Bronchial epithelial cell (primary cell): Measurements from ENCODE around the gene SEMA6C. TPM values are rescaled to one million over a fixed set of nuclear protein-coding genes. Genes with fewer than 3 reads are reported as not detected.
A peak's percentile ranks its signal among the peaks of the same experiment; 100 is the strongest.

Experiments used
- DNase-seq: peaks from one replicate; pipeline ENCODE4 v3.0.0-alpha.2; 2010; ENCODE audit warnings: low read depth
- FAIRE-seq: peaks from 2 replicates; lab custom pipeline; 2011; peaks lifted over from hg19 to GRCh38; lab: Jason Lieb, UNC
- H3K27me3 ChIP-seq: 2 replicates; pipeline ENCODE4 v1.5.1; 2011; ENCODE audit warnings: low read length; ENCODE audit not compliant: control insufficient read depth, insufficient read depth
- H3K36me3 ChIP-seq: 2 replicates; pipeline ENCODE4 v1.5.1; 2011; ENCODE audit warnings: low read length; ENCODE audit not compliant: control insufficient read depth, insufficient read depth
- H3K4me3 ChIP-seq: 2 replicates; pipeline ENCODE4 v1.5.1; 2011; ENCODE audit warnings: mild to moderate bottlenecking, low read depth, low read length, control low read depth
- CTCF ChIP-seq: IDR thresholded peaks from 2 replicates; pipeline ENCODE4 v1.5.1; 2011; ENCODE audit warnings: mild to moderate bottlenecking, moderate library complexity, low read length, control low read depth, inconsistent platforms; ENCODE audit not compliant: insufficient read depth, severe bottlenecking
- total RNA-seq: library from RNA; depleted of rRNA; stranded (reverse); fragments of >200 nt; gene quantifications from 2 replicates; pipeline ENCODE4 v1.2.1, GENCODE V29; 2014

The SEMA6C gene
- total RNA-seq, 1 donor from 2014 or later, result 0.53 TPM

DNA sequence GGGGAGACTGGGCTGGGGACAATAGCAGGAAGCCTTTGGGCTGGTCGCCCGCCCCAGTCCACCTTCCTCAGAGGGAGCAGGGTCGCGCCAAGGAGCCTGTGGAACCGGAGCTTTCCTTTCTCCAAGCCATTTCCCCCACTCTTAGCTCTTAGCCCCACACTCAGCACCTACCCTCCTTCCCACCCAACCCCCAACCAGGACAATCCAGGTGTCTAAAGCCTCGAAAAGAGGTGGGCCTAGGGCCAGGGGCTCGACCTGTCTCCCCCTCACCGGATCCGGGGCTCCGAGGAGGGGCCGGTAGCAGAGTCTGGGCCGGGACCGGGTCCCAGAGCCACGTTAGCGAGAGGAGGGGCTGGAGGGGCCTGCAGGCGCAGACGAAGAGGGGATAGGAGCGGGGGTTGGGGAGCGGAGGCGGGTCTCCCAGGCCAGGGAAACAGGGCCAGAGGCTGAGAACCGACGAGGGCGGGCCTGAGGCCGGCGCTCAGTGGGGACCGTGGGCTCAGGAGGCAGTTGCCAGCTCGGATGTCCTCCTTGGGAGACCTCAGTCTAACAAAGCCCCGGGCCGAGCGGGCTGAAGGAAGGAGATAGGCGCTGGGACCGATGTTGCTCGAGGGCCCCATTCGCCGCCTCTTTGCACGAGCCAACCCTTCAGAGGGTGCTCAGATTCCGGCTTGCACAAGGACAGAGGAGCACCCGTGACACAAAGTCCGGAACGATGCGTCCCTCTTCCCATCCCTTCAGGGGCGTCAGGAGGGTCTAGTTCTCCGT is 943 bp downstream of the SEMA6C start:
- peaks cover 2% of the 10 kb centered on the region for H3K27me3 ChIP-seq
- DNase-seq (no peak), FAIRE-seq (no peak)
- peak overlapping the region; percentile 63 for H3K4me3 ChIP-seq
- H3K36me3 ChIP-seq, result no peaks in the 10 kb centered on the region
- TF ChIP-seq CTCF, result no peak

- DNase-seq, result no peak
- TF ChIP-seq CTCF, result no peak
- H3K27me3 ChIP-seq, result peaks cover 2% of the 10 kb centered on the region
- no peaks in the 10 kb centered on the region for H3K36me3 ChIP-seq
- no peak for FAIRE-seq
- H3K4me3 ChIP-seq, result no peak overlapping the region
These were observed 1.7 kb downstream of the SEMA6C start for GRCh38 chr1:151144474-151145303.

DNA sequence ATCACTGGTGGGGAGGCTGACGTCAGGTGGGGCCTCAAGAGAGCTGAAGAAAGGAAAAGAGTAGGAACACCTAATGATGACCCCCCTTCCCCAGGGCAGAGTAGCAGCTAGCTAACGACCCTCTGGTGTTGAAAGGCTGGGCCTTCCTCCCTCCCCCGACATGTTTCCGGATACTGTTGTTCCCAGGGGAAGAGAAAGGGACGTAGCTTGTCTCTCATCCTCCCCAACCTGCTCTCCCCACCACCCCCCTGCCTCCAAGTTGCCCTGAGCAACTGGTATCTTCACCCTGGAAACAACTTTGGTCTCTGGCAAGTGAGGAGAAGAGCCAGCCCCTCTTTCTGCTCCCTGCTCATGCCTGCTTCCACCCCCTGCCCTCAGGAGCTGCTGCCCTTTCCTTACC is 2.4 kb downstream of the SEMA6C start:
- no peak overlapping the region for H3K4me3 ChIP-seq
- FAIRE-seq (no peak), DNase-seq (no peak)
- H3K27me3 ChIP-seq, result peaks cover 2% of the 10 kb centered on the region
- H3K36me3 ChIP-seq, result no peaks in the 10 kb centered on the region
- no peak for TF ChIP-seq CTCF

- H3K27me3 ChIP-seq, result peaks cover 2% of the 10 kb centered on the region
- DNase-seq (no peak), FAIRE-seq (no peak)
- TF ChIP-seq CTCF, result no peak
- H3K4me3 ChIP-seq, result no peak overlapping the region
- H3K36me3 ChIP-seq, result no peaks in the 10 kb centered on the region
These were observed 3.4 kb downstream of the SEMA6C start for GRCh38 chr1:151143057-151143435.

- FAIRE-seq, result no peak
- TF ChIP-seq CTCF, result no peak
These were observed 3.9 kb downstream of the SEMA6C start for GRCh38 chr1:151142411-151143056.

More at GRCh38 chr1:151142411-151143056, 3.9 kb downstream of the SEMA6C start:
- Histone ChIP-seq H3K27me3 (peaks cover 2% of the 10 kb centered on the region), H3K4me3 (no peak overlapping the region), H3K36me3 (no peaks in the 10 kb centered on the region)
- no peak for DNase-seq
